ENCODE measurements around the gene CD99.

CD99 gene

DNA sequence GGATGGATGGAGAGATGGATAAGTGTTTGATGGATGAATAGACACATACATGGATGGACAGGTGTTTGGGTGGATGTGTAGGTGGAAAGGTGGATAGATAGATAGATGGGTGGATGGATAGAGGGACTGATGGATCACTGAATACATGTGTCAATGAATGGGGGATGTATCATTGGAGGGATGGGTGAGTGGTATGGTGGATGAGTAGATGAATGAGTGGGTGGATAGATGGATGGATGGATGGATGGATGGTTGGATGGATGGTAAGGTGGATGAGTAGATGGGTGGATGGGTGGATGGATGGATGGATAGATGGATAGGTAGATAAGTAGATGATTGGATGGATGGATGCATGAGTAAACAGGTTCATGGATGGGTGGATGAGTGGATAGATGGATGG, 41.1 kb upstream of the CD99 start:
- ChIA-PET POLR2A (no interaction called here), CTCF (no interaction called here)
- TF ChIP-seq, protein P1, sequence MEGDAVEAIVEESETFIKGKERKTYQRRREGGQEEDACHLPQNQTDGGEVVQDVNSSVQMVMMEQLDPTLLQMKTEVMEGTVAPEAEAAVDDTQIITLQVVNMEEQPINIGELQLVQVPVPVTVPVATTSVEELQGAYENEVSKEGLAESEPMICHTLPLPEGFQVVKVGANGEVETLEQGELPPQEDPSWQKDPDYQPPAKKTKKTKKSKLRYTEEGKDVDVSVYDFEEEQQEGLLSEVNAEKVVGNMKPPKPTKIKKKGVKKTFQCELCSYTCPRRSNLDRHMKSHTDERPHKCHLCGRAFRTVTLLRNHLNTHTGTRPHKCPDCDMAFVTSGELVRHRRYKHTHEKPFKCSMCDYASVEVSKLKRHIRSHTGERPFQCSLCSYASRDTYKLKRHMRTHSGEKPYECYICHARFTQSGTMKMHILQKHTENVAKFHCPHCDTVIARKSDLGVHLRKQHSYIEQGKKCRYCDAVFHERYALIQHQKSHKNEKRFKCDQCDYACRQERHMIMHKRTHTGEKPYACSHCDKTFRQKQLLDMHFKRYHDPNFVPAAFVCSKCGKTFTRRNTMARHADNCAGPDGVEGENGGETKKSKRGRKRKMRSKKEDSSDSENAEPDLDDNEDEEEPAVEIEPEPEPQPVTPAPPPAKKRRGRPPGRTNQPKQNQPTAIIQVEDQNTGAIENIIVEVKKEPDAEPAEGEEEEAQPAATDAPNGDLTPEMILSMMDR (IDR thresholded peaks at IDR 0.05; ENCODE audit: insufficient read depth, low read length, missing control alignments): no peak
- DNase-seq (ENCODE audit: low read depth, low spot score): no peak
- H3K4me3 ChIP-seq (ENCODE audit: low read depth, low read length): no peak overlapping the region

DNA sequence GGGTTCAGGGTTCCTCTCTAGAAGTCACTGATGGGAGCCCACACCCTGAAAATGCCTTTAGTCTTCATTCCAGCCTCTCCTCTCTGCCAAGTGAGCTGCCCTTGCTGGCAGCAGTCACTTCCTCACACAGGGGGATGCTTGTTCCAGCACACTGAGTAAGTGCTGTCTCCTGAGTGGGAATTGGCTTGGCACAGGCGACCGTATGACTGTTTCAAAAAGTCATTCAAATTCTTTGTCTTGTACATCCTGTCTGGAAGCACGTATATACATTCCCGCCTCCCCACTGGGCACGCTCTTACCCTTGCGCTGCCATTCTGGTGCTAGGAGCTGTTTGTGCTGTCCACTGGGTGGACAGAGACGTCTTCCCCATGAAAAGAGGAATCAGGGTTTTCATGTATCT, 40.2 kb upstream of the CD99 start:
- TF ChIP-seq, protein P1 (IDR thresholded peaks at IDR 0.05; ENCODE audit: insufficient read depth, low read length, missing control alignments): no peak
- no peak for DNase-seq (ENCODE audit: low read depth, low spot score)
- ChIA-PET POLR2A (no interaction called here), CTCF (no interaction called here)
- no peak overlapping the region for H3K4me3 ChIP-seq (ENCODE audit: low read depth, low read length)

DNA sequence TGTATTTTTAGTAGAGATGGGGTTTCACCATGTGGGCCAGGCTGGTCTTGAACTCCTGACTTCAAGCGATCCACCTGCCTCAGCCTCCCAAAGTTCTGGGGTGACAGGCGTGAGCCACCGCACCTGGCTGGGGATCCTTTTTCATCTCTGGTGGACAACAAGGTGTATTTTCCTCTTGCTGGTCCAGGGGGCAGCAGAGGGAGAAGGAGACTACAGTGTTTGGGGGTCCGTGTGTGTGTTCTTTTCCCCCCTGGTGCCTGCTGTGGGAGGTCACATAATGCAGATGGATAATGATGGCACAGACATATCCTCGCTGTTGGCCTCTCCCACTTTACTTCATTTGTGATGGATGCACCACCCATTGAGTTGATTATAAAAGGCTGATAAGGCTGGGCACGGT, 39.0 kb upstream of the CD99 start:
- DNase-seq (ENCODE audit: low read depth, low spot score): no peak
- POLR2A ChIA-PET: no interaction called here
- TF ChIP-seq, protein P1 (IDR thresholded peaks at IDR 0.05; ENCODE audit: insufficient read depth, low read length, missing control alignments): no peak
- no peak overlapping the region for H3K4me3 ChIP-seq (ENCODE audit: low read depth, low read length)
- CTCF ChIA-PET: no interaction called here

DNA sequence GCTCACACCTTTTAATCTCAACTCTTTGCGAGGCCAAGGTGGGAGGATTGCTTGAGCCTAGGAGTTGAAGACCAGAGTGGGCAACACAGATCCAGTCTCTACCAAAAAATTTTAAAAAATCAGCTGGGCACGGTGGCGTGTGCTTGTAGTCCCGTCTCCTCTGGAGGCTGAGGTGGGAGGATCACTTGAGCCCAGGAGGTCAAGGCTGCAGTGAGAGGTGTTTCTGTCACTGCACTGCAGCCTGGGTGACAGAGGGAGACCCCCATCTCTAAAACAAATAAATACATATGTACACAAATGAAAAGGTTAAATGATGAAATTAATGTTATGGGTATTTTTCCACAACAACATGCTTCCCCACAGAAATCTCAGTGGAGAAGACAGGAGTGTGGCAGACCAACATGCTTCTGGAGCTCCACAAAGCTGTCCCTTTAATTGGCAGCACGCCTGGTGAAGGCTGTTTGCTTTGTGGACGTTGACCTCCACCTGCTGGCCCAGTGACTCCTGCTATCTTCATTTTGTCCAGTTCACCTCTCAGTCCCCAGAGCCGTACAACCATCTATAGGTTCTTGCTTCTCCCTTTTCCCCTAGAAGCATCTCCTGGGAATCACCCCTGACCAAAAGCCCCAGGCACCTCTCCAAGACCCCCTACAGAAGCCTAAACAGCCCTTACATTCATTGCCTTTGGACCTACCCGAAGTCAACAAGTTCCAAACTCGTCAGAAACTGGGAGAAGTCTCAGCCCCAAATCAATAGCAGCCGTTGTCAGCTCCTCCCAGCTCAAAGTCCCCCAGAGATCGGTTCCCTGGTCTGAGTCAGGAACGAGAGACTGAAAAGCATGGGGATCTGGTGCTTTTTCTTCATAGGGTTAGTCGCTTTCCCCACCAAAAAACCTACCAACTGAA, 36.4 kb upstream of the CD99 start:
- CTCF ChIA-PET: no interaction called here
- DNase-seq (ENCODE audit: low read depth, low spot score): no peak
- POLR2A ChIA-PET: no interaction called here
- TF ChIP-seq, protein P1 (IDR thresholded peaks at IDR 0.05; ENCODE audit: insufficient read depth, low read length, missing control alignments): no peak
- no peak overlapping the region for H3K4me3 ChIP-seq (ENCODE audit: low read depth, low read length)

DNA sequence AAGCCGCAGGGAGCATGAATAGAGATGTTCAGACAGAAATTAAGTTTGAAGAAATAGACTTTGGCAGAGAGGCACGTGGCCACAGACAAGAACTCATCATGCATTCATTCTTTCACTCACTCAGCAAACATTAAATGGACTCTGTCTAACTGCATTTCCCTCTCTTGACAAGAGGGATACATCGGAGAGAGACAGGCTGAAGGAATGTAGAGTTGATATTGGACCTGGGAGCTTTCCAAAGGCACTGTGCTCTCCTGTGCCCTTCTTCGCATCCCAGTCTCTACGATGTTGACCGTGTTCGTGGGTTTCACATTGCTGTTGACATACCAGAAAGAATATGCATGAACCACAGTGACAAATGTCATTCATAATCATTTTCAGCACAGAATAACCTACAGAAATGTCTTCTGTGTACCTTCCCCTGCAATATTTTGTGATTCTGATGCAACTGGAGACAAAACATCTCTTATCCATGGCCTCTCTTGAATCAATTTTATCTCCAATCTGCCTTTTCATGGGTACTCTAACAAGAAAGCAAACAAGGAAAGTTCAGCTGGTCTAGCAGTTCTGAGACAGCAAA, 34.7 kb upstream of the CD99 start:
- ChIA-PET CTCF (no interaction called here), POLR2A (no interaction called here)
- TF ChIP-seq, protein P1 (IDR thresholded peaks at IDR 0.05; ENCODE audit: insufficient read depth, low read length, missing control alignments): no peak
- H3K4me3 ChIP-seq (ENCODE audit: low read depth, low read length): no peak overlapping the region
- no peak for DNase-seq (ENCODE audit: low read depth, low spot score)

DNA sequence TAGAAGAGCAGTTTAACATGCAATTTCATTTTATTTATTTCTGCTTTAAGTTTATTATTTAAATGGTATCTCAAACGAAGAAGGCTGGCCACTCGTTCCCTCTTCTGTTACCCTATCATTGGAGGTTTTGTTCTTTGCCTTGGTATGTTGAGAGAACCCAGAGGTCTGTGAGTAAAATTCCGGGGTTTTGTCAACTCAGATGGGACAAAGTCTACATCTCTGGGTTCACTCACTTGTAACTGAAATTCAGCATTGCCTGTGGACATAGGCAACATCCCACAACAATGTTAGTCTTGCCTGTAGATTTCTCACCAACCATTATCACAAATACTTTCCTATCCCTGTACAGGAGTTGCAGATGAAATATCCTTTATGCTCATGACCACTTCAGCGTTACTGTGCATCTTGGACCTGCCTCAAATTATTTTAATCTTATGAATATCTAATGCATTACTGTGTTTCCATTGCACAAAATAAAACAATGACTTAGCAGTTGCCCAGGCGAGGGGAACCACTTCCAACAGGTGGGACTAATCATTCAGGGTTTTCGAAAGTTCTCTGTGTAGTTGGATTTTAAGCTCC, 33.5 kb upstream of the CD99 start:
- H3K4me3 ChIP-seq (ENCODE audit: low read depth, low read length): no peak overlapping the region
- ChIA-PET POLR2A (no interaction called here), CTCF (no interaction called here)
- DNase-seq (ENCODE audit: low read depth, low spot score): no peak
- TF ChIP-seq, protein P1 (IDR thresholded peaks at IDR 0.05; ENCODE audit: insufficient read depth, low read length, missing control alignments): no peak

Measured in AG04449 (cell line).